HepG2 (cell line): ENCODE results near the gene FBXL7. TPM values are rescaled to one million over a fixed set of nuclear protein-coding genes. Genes with fewer than 3 reads are reported as not detected.

Experiments used
- ATAC-seq: fragments of 200-7000 bp; cut with Tn5 transposase; 3 replicates; pipeline ENCODE4 v1.9.1; 2020; ENCODE audit warnings: mild to moderate bottlenecking, moderate library complexity
- BruUV-seq: library from RNA; stranded (reverse); fragments of 400-500 nt; replicated peaks from 2 replicates; lab custom pipeline; 2021; lab: Mats Ljungman, UMichigan
- CTCF ChIA-PET: fragments of 300-600 bp; formaldehyde crosslinking; extraction: SDS; loops from one replicate; lab custom pipeline; 2021; ENCODE audit warnings: low total read pairs, inconsistent platforms, low intra/inter-chr PET ratio; lab: Yijun Ruan, JAX
- POLR2A ChIA-PET: fragments of 350-600 bp; sonication (Branson Sonifier 250); formaldehyde crosslinking; loops from one replicate; lab custom pipeline; 2020; ENCODE audit warnings: antibody characterized with exemption, inconsistent platforms; lab: Yijun Ruan, JAX
- DNase-seq: peaks from one replicate; pipeline ENCODE4 v3.0.0-alpha.2; 2015; ENCODE audit warnings: low spot score
- FAIRE-seq: peaks from 3 replicates; lab custom pipeline; 2011; peaks lifted over from hg19 to GRCh38; lab: Jason Lieb, UNC
- H2AFZ ChIP-seq: one replicate; pipeline ENCODE4 v1.6.1; 2011; ENCODE audit warnings: low read length, inconsistent platforms
- H3K27ac ChIP-seq: fragments of 300-600 bp; 3 replicates; pipeline ENCODE4 v1.8.0; 2011; ENCODE audit warnings: mixed run types, mild to moderate bottlenecking, mixed read lengths, low read length, inconsistent platforms; ENCODE audit not compliant: insufficient read depth; ENCODE audit errors: extremely low read length
- H3K27me3 ChIP-seq, 2 experiments: fragments of 200-600 bp in 1 of 2; 2 replicates in 1 of 2; 3 replicates in 1 of 2; pipeline versions ENCODE4 v1.6.0 to v1.8.0; 2011; ENCODE audit warnings: low read length in 2 of 2, mild to moderate bottlenecking in 2 of 2, moderate library complexity in 2 of 2, inconsistent platforms in 1 of 2; ENCODE audit not compliant: insufficient read depth in 2 of 2, control insufficient read depth in 1 of 2
- H3K36me3 ChIP-seq, 2 experiments: fragments of 200-600 bp in 1 of 2; replicated peaks in 1 of 2; 2 replicates in 1 of 2; 3 replicates in 1 of 2; pipeline versions ENCODE4 v1.5.1 to v1.8.0; 2011; ENCODE audit warnings: low read length in 2 of 2, inconsistent platforms in 1 of 2; ENCODE audit not compliant: insufficient read depth in 2 of 2, control insufficient read depth in 1 of 2
- H3K4me1 ChIP-seq: 2 replicates; pipeline ENCODE4 v1.5.1; 2012; ENCODE audit warnings: low read length, inconsistent platforms; ENCODE audit not compliant: insufficient read depth
- H3K4me2 ChIP-seq: 2 replicates; pipeline ENCODE4 v1.6.0; 2011; ENCODE audit warnings: low read depth, low read length, inconsistent platforms
- H3K4me3 ChIP-seq, 3 experiments: fragments of 200-600 bp in 1 of 3; sonication (generic), shearing (Covaris generic) in 1 of 3; replicated peaks in 1 of 3; 2 replicates each; pipeline ENCODE4 v1.5.1; 2011 to 2016; ENCODE audit warnings: low read length in 3 of 3, inconsistent platforms in 2 of 3, low read depth in 2 of 3, mild to moderate bottlenecking in 2 of 3, control low read depth in 1 of 3, mixed read lengths in 1 of 3; ENCODE audit not compliant: insufficient read depth in 1 of 3
- H3K79me2 ChIP-seq: one replicate; pipeline ENCODE4 v1.6.1; 2011; ENCODE audit warnings: low read length, inconsistent platforms; ENCODE audit not compliant: insufficient read depth
- H3K9ac ChIP-seq: 2 replicates; pipeline ENCODE4 v1.6.0; 2011; ENCODE audit warnings: mild to moderate bottlenecking, low read depth, low read length, inconsistent platforms; ENCODE audit not compliant: insufficient read depth
- H3K9me3 ChIP-seq: 2 replicates; pipeline ENCODE4 v1.5.1; 2012; ENCODE audit warnings: mild to moderate bottlenecking, low read length
- H4K20me1 ChIP-seq: 2 replicates; pipeline ENCODE4 v1.6.0; 2011; ENCODE audit warnings: inconsistent platforms, mild to moderate bottlenecking, low read length, moderate library complexity; ENCODE audit not compliant: insufficient read depth
- AKAP8 ChIP-seq: sonication (generic); formaldehyde crosslinking; IDR thresholded peaks from 2 replicates; pipeline ENCODE4 v1.5.1; 2020; ENCODE audit warnings: mild to moderate bottlenecking, missing genetic modification reagents
- ARNT2 ChIP-seq: sonication (generic); formaldehyde crosslinking; IDR thresholded peaks from 2 replicates; pipeline ENCODE4 v1.8.0; 2022; ENCODE audit warnings: mild to moderate bottlenecking, low read depth, missing genetic modification reagents, moderate library complexity
- ATM ChIP-seq: fragments of 450-650 bp; IDR thresholded peaks from 2 replicates; pipeline ENCODE4 v1.7.1; 2017; ENCODE audit warnings: mild to moderate bottlenecking, borderline replicate concordance
- FLYWCH1 ChIP-seq: sonication (generic); formaldehyde crosslinking; IDR thresholded peaks from 2 replicates; pipeline ENCODE4 v1.8.1; 2023; ENCODE audit warnings: mild to moderate bottlenecking, missing genetic modification reagents
- KLF9 ChIP-seq: IDR thresholded peaks from 2 replicates; pipeline ENCODE4 v1.6.1; 2016; ENCODE audit warnings: low read depth
- MIXL1 ChIP-seq: IDR thresholded peaks from 2 replicates; pipeline ENCODE4 v1.6.1; 2016
- NFIC ChIP-seq: IDR thresholded peaks from 2 replicates; pipeline ENCODE4 v1.6.1; 2012; ENCODE audit warnings: mild to moderate bottlenecking, low read length, inconsistent platforms
- SPEN ChIP-seq: sonication (generic); formaldehyde crosslinking; IDR thresholded peaks from 2 replicates; pipeline ENCODE4 v1.5.1; 2020; ENCODE audit warnings: low read depth, mild to moderate bottlenecking, missing genetic modification reagents
- ZNF577 ChIP-seq: sonication (generic); formaldehyde crosslinking; IDR thresholded peaks from 2 replicates; pipeline ENCODE4 v1.4.0; 2020; ENCODE audit warnings: mild to moderate bottlenecking, low read depth, missing genetic modification reagents, borderline replicate concordance
- ZNF740 ChIP-seq: sonication (generic); formaldehyde crosslinking; IDR thresholded peaks from 2 replicates; pipeline ENCODE4 v1.4.0; 2020; ENCODE audit warnings: missing genetic modification reagents
- ZNF777 ChIP-seq: sonication (generic); formaldehyde crosslinking; IDR thresholded peaks from 2 replicates; pipeline ENCODE4 v1.4.0; 2020; ENCODE audit warnings: missing genetic modification reagents
- WGBS: methylation state at CpG from one replicate; pipeline ENCODE4 v1.1.6; 2017; ENCODE audit warnings: low lambda C conversion rate; 5-methylcytosine and 5-hydroxymethylcytosine counted together
- in situ Hi-C: cut with HindIII; loops from 2 replicates; pipeline ENCODE4 v1.10.0; 2017; ENCODE audit warnings: low pct_unique_long_range_greater_than_20kb; ENCODE audit not compliant: extremely low pct_ligation_motif_present
- intact Hi-C: fragments of 100-400 bp; cut with micrococcal nuclease; formaldehyde crosslinking; loops from one replicate; pipeline ENCODE4 v1.10.0; 2022; ENCODE audit not compliant: unreplicated experiment
- polyA plus RNA-seq, 8 experiments: library from polyadenylated mRNA; depleted of rRNA in 3 of 8; stranded (reverse) in 7 of 8; unstranded in 1 of 8; fragments of >200 nt; fragmentation: Illumina TruSeq in 4 of 8; extraction: Trizol in 4 of 8; gene quantifications; 2 replicates each; pipeline versions ENCODE4 v1.2.1 to v1.2.3, GENCODE V29; 2011 to 2016; ENCODE audit warnings: low read depth in 4 of 8, missing spikeins in 1 of 8, mixed read lengths in 1 of 8; ENCODE audit not compliant: insufficient read depth in 1 of 8
- total RNA-seq, 5 experiments: library from RNA; depleted of rRNA; stranded (reverse); fragments of >200 nt; fragmentation: Illumina TruSeq; extraction: Trizol; gene quantifications; 2 replicates each; pipeline ENCODE4 v1.2.3, GENCODE V29; 2016; ENCODE audit warnings: low read depth in 1 of 5
- TF ChIP-seq, protein P1 (sequence below): sonication (generic); formaldehyde crosslinking; IDR thresholded peaks from 2 replicates; pipeline ENCODE4 v1.4.0; 2020; ENCODE audit warnings: missing genetic modification reagents, borderline replicate concordance
- TF ChIP-seq, protein P2 (sequence below): sonication (generic); formaldehyde crosslinking; IDR thresholded peaks from 2 replicates; pipeline ENCODE4 v1.4.0; 2020; ENCODE audit warnings: mild to moderate bottlenecking, missing genetic modification reagents

The FBXL7 gene
- total and polyA plus RNA-seq, 2 of the 13 experiments (the other 11 are each of a cell fraction or from before 2014, with no cell fraction given), result 0.07 TPM; not detected in 1

DNA sequence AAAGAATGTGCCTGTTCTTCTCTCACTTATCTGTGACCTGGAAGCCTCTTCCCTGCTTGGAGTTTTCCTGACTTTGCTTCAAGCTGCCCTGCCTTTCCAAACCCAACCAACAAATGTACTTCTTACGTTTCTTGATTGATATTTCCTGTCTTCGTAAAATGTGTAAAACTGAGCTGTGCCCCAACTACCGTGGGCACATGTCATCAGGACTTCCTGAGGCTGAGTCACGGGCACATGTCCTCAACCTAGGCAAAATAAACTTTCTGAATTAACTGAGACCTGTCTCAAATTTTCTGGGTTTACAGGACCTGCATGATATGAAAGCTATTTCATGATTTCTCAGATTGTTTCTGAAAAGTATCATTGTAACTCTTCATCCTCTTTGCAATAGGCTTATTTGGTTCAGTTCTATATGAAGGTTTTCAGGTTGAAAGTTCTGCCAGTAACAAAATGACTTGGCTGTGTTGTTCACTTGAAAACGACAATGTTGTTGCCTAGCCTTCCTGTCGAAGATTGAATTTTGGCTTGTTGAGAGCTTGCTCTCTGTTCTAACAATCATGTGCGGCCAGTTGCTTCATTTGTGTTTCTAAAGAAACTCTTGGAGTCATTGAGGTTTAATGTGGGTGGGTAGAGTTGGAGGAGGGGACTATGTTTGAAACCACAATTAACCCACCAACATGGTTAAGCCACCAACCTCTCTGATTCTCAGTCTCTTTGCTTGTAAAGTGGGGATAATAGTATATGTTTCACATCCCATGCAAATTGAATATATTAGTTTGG lies 145.6 kb downstream of the FBXL7 start:
- ChIA-PET CTCF (no interaction called here), POLR2A (no interaction called here)
- H3K4me3 ChIP-seq, result no peak overlapping the region
- no peaks in the 10 kb centered on the region for H3K79me2 ChIP-seq
- DNase-seq (no peak), ATAC-seq (no peak)
- 0% methylated on average over 7 of the region's 7 CpGs for whole genome bisulfite sequencing
- intact Hi-C loops, result no loop called here
- no peaks in the 10 kb centered on the region for H3K4me1 ChIP-seq
- H2AFZ ChIP-seq, result no peak overlapping the region
- no peaks in the 10 kb centered on the region for H3K9me3 ChIP-seq
- H4K20me1 ChIP-seq, result no peaks in the 10 kb centered on the region
- no peaks in the 10 kb centered on the region for H3K36me3 ChIP-seq
- H3K27ac ChIP-seq, result no peak overlapping the region
- no peak overlapping the region for H3K9ac ChIP-seq
- TF ChIP-seq AKAP8 (CRISPR knock-in tag) (no peak), FLYWCH1 (CRISPR knock-in tag) (no peak), ARNT2 (CRISPR knock-in tag) (no peak), ZNF740 (CRISPR knock-in tag) (no peak), KLF9 (CRISPR knock-in tag) (no peak), ZNF777 (CRISPR knock-in tag) (no peak), SPEN (CRISPR knock-in tag) (no peak), ATM (no peak), MIXL1 (CRISPR knock-in tag) (no peak), ZNF577 (CRISPR knock-in tag) (no peak), NFIC (no peak)
- TF ChIP-seq, protein P1, sequence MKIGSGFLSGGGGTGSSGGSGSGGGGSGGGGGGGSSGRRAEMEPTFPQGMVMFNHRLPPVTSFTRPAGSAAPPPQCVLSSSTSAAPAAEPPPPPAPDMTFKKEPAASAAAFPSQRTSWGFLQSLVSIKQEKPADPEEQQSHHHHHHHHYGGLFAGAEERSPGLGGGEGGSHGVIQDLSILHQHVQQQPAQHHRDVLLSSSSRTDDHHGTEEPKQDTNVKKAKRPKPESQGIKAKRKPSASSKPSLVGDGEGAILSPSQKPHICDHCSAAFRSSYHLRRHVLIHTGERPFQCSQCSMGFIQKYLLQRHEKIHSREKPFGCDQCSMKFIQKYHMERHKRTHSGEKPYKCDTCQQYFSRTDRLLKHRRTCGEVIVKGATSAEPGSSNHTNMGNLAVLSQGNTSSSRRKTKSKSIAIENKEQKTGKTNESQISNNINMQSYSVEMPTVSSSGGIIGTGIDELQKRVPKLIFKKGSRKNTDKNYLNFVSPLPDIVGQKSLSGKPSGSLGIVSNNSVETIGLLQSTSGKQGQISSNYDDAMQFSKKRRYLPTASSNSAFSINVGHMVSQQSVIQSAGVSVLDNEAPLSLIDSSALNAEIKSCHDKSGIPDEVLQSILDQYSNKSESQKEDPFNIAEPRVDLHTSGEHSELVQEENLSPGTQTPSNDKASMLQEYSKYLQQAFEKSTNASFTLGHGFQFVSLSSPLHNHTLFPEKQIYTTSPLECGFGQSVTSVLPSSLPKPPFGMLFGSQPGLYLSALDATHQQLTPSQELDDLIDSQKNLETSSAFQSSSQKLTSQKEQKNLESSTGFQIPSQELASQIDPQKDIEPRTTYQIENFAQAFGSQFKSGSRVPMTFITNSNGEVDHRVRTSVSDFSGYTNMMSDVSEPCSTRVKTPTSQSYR (CRISPR knock-in tag), result no peak
- TF ChIP-seq, protein P2, sequence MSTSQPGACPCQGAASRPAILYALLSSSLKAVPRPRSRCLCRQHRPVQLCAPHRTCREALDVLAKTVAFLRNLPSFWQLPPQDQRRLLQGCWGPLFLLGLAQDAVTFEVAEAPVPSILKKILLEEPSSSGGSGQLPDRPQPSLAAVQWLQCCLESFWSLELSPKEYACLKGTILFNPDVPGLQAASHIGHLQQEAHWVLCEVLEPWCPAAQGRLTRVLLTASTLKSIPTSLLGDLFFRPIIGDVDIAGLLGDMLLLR (CRISPR knock-in tag), result no peak
- TF ChIP-seq, all 625 proteins: peak for 0
- FAIRE-seq, result no peak
- no peaks in the 10 kb centered on the region for H3K27me3 ChIP-seq
- H3K4me2 ChIP-seq, result no peak overlapping the region
- no TSS peak for BruUV-seq
- in situ Hi-C loops, result no loop called here
